NCI-H748 (cell line): ENCODE data around the gene C22orf39.
"Not testable (repeated sequence)": the region's sequence is repeated elsewhere in the genome, so short reads cannot be mapped to it uniquely, and the experiment has no call there.

Source experiments
- DNase-seq: peaks from one replicate; lab custom pipeline; 2025; ENCODE audit not compliant: unreplicated experiment; lab: John Stamatoyannopoulos, UW

C22orf39 gene

DNA sequence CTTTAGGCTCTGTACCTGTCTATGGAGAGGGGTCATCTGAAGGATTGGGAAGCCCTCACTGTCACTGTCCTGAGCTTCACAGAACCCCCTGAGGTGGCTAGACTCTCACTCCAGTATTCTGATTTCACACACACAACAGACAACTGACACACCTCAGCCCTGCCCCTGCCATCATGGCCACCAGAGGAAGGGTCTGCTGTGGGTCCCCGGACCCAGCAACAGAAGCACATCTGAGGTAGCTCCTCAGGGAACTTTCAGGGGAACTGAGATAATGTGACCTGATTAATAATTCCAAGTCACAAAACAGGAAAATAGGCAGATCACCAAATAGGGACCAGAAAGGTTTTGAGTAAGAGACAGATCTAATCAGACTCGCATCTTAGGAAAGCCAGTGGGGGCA lies 7.5 kb upstream of the C22orf39 start:
- no peak for DNase-seq

GRCh38 chr22:19454156-19454555 lies 6.6 kb upstream of the C22orf39 start:
- no peak for DNase-seq

DNA sequence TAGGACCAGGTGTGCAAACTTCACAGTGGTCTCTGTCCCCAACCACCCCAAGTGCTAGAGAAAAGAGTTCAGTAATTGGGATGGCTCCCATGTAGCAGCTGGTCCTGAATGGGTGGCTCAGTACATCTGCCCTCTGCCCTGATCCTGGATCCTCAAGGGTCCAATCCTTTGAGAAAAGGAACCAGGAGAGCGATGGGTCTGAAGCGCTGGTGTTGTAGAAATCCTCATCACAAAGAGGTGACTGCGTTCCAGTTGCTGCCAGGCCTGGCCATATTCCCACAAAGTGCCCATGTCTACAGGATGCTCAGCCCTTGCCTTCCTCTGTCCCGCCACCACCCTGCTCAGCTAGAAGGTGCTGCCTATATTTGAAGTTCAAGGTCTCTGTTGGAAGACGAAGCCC lies 6.2 kb upstream of the C22orf39 start:
- no peak for DNase-seq

DNA sequence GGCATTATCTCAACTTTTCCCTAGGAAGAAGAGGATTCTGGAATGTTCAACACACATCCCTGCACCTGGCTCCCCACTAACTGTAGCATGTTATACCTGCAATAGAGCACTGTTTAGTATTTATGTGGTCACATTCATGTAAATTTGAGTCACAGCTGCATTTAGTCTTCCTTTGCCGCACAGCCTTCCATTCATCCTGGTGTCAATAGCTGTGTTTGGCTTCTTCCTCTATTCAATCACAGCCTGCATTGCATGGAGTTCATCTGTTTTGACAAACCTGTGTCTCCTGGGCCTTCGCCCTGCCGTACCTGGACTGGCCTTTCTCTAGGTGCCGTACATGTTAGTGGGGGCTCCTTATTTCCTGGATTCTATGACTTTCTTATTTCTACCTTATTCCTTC lies 4.1 kb upstream of the C22orf39 start:
- no peak for DNase-seq

GRCh38 chr22:19450363-19451175 lies 3.1 kb upstream of the C22orf39 start:
- no peak for DNase-seq

DNA sequence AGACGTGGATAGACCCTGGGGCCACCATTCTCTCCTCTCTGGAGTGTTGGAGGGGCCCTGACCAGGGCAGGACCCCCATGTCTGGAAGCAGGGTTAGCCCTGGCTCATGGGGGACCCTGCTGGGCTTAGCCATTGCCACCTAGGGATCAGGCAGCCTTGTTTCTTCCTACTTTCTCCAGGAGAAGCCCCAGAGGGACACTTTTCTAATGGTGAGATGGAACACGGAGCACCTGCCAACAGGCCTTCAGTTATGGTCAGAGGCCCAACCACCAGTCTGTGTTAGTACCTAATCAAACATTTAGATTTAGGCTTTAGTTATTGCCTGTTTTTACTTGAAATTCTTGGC lies 1.9 kb upstream of the C22orf39 start:
- DNase-seq, result no peak

- DNase-seq, result no peak
Measured at GRCh38 chr22:19448739-19449421, 1.4 kb upstream of the C22orf39 start.

DNA sequence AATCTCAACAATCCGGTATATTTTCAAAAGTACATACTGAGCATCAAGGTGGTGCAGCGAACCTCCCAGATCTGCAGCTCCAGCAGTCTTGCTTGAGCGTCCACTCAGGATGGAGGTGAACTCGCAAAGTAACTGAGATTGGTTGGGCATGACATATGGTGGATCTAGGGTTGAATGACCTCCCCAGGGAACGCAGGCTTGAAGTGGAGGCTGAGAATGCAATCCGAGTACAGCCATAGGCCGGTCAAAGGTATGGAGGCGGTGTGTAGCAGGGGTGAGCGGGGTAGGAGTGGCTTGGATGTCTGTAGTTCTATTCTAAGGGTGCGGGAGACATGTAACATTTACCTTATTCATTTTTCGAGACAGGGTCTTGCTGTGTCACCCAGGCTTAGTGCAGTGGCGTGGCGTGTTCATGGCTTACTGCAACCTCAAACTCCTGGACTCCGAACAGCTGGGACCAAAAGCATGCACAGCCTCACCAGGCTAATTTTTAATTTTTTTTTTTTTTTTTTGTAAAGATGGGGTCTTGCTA lies 631 bp upstream of the C22orf39 start:
- DNase-seq, result peak; percentile 75

DNA sequence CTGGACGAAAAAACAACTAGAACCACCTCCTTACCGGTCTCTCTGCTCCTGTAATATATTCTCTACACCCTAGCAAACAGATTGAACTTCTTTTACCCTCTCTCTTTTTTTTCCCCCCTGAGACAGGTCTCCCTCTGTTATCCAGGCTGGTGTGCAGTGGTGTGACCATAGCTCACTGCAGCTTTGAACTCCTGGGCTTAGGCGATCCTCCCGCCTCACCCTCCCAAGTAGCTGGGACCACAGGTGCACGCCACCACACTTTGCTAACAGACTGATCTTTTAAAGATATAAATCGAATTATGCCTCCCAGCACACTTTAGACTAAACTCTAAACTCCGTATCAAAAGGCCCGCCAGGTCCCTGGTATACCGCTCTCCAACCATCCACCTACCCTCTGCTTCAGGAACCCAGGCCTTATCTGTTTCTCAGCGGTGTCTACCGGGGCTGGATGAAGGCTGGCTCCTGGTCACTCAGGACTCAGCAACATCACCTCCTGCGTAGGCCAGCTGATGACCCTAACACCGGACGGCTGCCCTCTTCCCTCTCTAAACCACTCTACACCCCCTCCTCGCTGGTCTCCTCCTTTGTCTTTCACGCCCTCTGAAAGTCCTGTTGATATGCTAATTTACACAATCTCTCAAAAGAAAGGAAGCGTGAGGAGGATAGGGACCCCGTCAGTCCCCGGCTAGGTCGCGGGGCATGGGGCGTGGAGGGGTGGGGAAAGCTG lies 745 bp downstream of the C22orf39 start:
- DNase-seq, result no peak

- not testable (repeated sequence) for DNase-seq
Measured at GRCh38 chr22:19445279-19445982, 2.1 kb downstream of the C22orf39 start.

GRCh38 chr22:19443544-19444211 lies 3.8 kb downstream of the C22orf39 start:
- DNase-seq, result no peak

DNA sequence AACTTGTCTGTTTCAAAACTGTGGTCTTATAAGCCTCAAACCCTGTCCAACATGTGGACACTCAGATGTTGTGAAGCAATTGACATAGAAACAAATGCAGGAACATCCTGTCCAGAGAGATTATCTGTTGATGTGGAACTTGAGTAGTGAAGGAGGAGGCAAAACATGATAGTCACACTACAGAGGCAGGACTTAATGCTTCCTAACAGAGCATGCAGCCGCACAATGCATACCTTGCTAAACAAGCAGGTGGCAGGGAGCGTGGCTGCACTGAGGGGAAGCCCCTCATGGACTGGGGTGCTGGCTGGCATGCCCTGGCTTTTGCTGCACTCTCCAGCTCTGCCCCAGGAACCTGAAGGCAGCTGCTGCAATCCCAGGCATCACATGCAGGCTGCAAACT lies 5.3 kb downstream of the C22orf39 start:
- no peak for DNase-seq

DNA sequence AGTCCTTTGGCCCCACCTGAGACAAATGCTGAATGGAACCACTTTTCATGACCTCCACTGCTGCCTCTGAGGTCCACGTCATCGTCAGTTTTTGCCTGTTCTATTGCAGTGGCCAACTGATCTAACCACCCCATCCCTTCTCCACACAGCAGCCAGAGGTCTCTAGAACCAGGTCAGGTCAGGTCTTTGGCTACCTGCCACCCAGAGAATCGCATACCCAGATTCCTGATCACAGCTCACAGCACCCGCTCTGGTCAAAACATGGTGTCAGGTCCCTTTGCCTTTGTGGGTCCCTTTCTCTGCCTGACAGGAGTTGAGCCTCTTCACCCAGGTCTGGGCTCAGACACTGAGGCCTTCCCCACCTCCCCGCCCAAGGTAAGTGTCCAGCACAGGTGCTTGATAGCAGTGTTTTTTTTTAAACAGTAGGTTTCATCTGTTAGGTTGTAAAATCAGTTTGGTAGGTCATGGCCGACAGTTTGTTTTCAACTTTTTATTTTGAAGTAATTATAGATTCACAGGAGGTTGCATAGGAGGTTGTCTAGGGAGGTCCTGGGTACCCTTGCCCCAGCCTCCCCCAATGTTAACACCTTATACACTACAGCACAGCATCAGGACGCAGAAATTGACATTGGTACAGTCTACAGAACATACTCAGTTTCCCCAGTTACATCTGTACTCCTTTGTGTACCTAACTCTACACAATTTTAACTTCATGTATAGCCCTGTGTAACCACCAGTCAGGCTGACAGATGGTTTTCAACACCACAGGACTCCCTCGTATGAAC lies 6.9 kb downstream of the C22orf39 start:
- no peak for DNase-seq

GRCh38 chr22:19438298-19438697 lies 9.2 kb downstream of the C22orf39 start:
- DNase-seq, result no peak

DNA sequence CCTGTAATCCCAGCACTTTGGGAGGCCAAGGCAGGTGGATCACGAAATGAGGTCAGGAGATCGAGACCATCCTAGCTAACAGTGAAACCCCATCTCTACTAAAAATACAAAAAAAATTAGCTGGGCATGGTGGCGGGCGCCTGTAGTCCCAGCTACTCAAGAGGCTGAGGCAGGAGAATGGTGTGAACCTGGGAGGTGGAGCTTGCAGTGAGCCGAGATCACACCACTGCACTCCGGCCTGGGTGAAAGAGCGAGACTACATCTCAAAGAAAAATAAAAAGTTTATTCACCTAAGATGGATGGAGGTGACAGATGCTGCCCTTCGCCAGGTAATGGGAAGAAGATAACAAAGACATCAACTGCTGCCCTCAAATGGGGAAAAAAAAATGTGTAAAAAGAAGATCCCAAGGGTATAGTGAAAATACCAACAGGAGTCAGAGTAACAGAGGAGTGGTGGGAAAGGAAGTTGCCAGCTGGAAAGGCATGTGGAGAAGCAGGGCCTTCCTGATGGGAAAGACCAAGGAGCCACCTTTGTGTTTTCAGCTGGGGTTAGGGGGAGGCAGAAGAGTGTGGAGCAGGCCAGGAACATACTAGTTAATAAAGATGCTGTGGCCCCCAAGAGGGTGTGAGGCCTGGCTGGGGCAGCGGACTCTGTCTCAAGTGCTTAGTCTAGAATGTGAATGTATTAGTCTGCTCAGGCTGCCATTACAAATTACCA lies 10.9 kb downstream of the C22orf39 start:
- DNase-seq, result not testable (repeated sequence)

GRCh38 chr22:19434829-19435580 lies 12.5 kb downstream of the C22orf39 start:
- DNase-seq, result no peak

- no peak for DNase-seq
Measured at GRCh38 chr22:19434401-19434800, 13.1 kb downstream of the C22orf39 start.

- DNase-seq, result peak; percentile 95
Measured at GRCh38 chr22:19432133-19432851, 15.2 kb downstream of the C22orf39 start, which contains the start of gene MRPL40. MRPL40 (plus strand) TSS chr22:19432545; CDS start chr22:19432555, 10 bp downstream.
